Activated naive CD4-positive, alpha-beta T cell treated with anti-CD3 and anti-CD28 coated beads, Interleukin-2, amount 50 U/mL, for 16 hours (primary cell): ENCODE results near the gene MORN1.

ENCODE experiments used
- DNase-seq: peaks from one replicate; pipeline ENCODE4 v3.0.0-alpha.2; 2020

MORN1 gene

GRCh38 chr1:2384941-2385481, 6.3 kb downstream of the MORN1 start:
- DNase-seq, result no peak

- DNase-seq, result no peak
Observed at GRCh38 chr1:2384130-2384860, 7.1 kb downstream of the MORN1 start.

- DNase-seq, result no peak
Observed at GRCh38 chr1:2383576-2383975, 7.8 kb downstream of the MORN1 start.

- DNase-seq, result no peak
Observed at GRCh38 chr1:2382621-2383361, 8.6 kb downstream of the MORN1 start.

GRCh38 chr1:2381741-2382620, 9.4 kb downstream of the MORN1 start:
- peak; percentile 79 for DNase-seq

GRCh38 chr1:2380816-2381591, 10.3 kb downstream of the MORN1 start:
- peak; percentile 9 for DNase-seq

GRCh38 chr1:2379733-2380404, 11.5 kb downstream of the MORN1 start:
- DNase-seq, result no peak

GRCh38 chr1:2378956-2379732, 12.2 kb downstream of the MORN1 start:
- DNase-seq, result no peak

GRCh38 chr1:2378441-2378851, 12.9 kb downstream of the MORN1 start:
- no peak for DNase-seq

- DNase-seq, result no peak
Observed at GRCh38 chr1:2377751-2378440, 13.5 kb downstream of the MORN1 start.

GRCh38 chr1:2376931-2377672, 14.3 kb downstream of the MORN1 start:
- DNase-seq, result no peak

- no peak for DNase-seq
Observed at GRCh38 chr1:2376261-2376741, 15.1 kb downstream of the MORN1 start.

GRCh38 chr1:2375923-2376260, 15.5 kb downstream of the MORN1 start:
- DNase-seq, result no peak

- no peak for DNase-seq
Observed at GRCh38 chr1:2375246-2375922, 16.0 kb downstream of the MORN1 start.

GRCh38 chr1:2374252-2375155, 16.9 kb downstream of the MORN1 start:
- no peak for DNase-seq

- DNase-seq, result no peak
Observed at GRCh38 chr1:2373551-2374251, 17.7 kb downstream of the MORN1 start.
